HCT116 (cell line): Measurements from ENCODE around the gene RPL35. TPM values are rescaled to one million over a fixed set of nuclear protein-coding genes. Genes with fewer than 3 reads are reported as not detected.

Experiments
- ATAC-seq: fragments of 200-7000 bp; cut with Tn5 transposase; 2 replicates; pipeline ENCODE4 v1.9.1; 2020; ENCODE audit warnings: mild to moderate bottlenecking, moderate library complexity
- BruUV-seq: library from RNA; stranded (reverse); fragments of 400-500 nt; replicated peaks from 2 replicates; lab custom pipeline; 2021; lab: Mats Ljungman, UMichigan
- CTCF ChIA-PET: fragments of 300-600 bp; sonication (Branson Sonifier 250); formaldehyde crosslinking; loops from one replicate; lab custom pipeline; 2021; ENCODE audit warnings: antibody characterized with exemption; lab: Charles Lee
- POLR2A ChIA-PET: fragments of 300-600, 350-600 bp; sonication (Branson Sonifier 250); formaldehyde crosslinking; loops from one replicate; lab custom pipeline; 2021; ENCODE audit warnings: antibody characterized with exemption; lab: Charles Lee
- RAD21 ChIA-PET, 2 experiments: fragments of 300-600 bp; sonication (Branson Sonifier 250); formaldehyde crosslinking; loops; one replicate each; lab custom pipeline; 2023; ENCODE audit warnings: low total read pairs in 2 of 2; ENCODE audit not compliant: uncharacterized antibody in 2 of 2, unreplicated experiment in 2 of 2, low non-redundant PET in 1 of 2; lab: Charles Lee
- DNase-seq: peaks from one replicate; pipeline ENCODE4 v3.0.0-alpha.2; 2010; ENCODE audit warnings: low read depth, low spot score
- H2AFZ ChIP-seq: fragments of 200-600 bp; shearing (Covaris generic), sonication (generic); 2 replicates; pipeline ENCODE4 v1.6.1; 2017; ENCODE audit warnings: low read depth, mixed run types, mixed read lengths, antibody characterized with exemption, low read length; ENCODE audit not compliant: poor library complexity, severe bottlenecking
- H3K27ac ChIP-seq: 2 replicates; pipeline ENCODE4 v1.5.1; 2012; ENCODE audit warnings: low read depth, low read length
- H3K27me3 ChIP-seq: fragments of 200-600 bp; sonication (generic); 2 replicates; pipeline ENCODE4 v1.6.1; 2016; ENCODE audit warnings: mixed run types, low read length, mixed read lengths; ENCODE audit not compliant: insufficient read depth
- H3K36me3 ChIP-seq, 2 experiments: fragments of 200-500 bp in 1 of 2; fragments of 200-600 bp in 1 of 2; sonication (Bioruptor generic) in 1 of 2; sonication (generic) in 1 of 2; 2 replicates each; pipeline versions ENCODE4 v1.5.1 to v1.6.1; 2014 to 2016; ENCODE audit warnings: low read length in 2 of 2, inconsistent platforms in 1 of 2, mixed read lengths in 1 of 2, mixed run types in 1 of 2; ENCODE audit not compliant: insufficient read depth in 2 of 2, control insufficient read depth in 1 of 2
- H3K4me1 ChIP-seq, 2 experiments: fragments of 200-600 bp in 1 of 2; sonication (generic) in 1 of 2; 2 replicates each; pipeline versions ENCODE4 v1.5.1 to v1.6.1; 2012 to 2017; ENCODE audit warnings: low read length in 2 of 2, inconsistent platforms in 1 of 2, mild to moderate bottlenecking in 1 of 2, mixed read lengths in 1 of 2, mixed run types in 1 of 2, moderate library complexity in 1 of 2; ENCODE audit not compliant: insufficient read depth in 2 of 2, control insufficient read depth in 1 of 2
- H3K4me2 ChIP-seq: fragments of 200-600 bp; sonication (generic); 2 replicates; pipeline ENCODE4 v1.6.1; 2017; ENCODE audit warnings: mixed run types, low read length, mixed read lengths
- H3K4me3 ChIP-seq, 2 experiments: fragments of 200-600 bp in 1 of 2; sonication (generic) in 1 of 2; replicated peaks in 1 of 2; 2 replicates each; pipeline ENCODE4 v1.5.1; 2011 to 2016; ENCODE audit warnings: low read length in 2 of 2, control low read depth in 1 of 2, low read depth in 1 of 2, mild to moderate bottlenecking in 1 of 2, mixed read lengths in 1 of 2, mixed run types in 1 of 2
- H3K79me2 ChIP-seq: fragments of 200-600 bp; sonication (generic); 2 replicates; pipeline ENCODE4 v1.6.1; 2017; ENCODE audit warnings: mild to moderate bottlenecking, mixed run types, low read length, moderate library complexity, mixed read lengths; ENCODE audit not compliant: insufficient read depth
- H3K9ac ChIP-seq: fragments of 200-600 bp; sonication (generic); 2 replicates; pipeline ENCODE4 v1.6.1; 2016; ENCODE audit warnings: low read length, mixed read lengths
- H3K9me2 ChIP-seq: fragments of 200-600 bp; sonication (generic), shearing (Covaris generic); 2 replicates; pipeline ENCODE4 v1.6.1; 2017; ENCODE audit warnings: mixed run types, mild to moderate bottlenecking, moderate library complexity; ENCODE audit not compliant: insufficient read depth
- H3K9me3 ChIP-seq, 2 experiments: fragments of 200-500 bp in 1 of 2; fragments of 200-600 bp in 1 of 2; sonication (Bioruptor generic) in 1 of 2; sonication (generic) in 1 of 2; 2 replicates each; pipeline ENCODE4 v1.6.1; 2014 to 2017; ENCODE audit warnings: low read length in 2 of 2, mixed read lengths in 2 of 2, inconsistent platforms in 1 of 2, low read depth in 1 of 2, mild to moderate bottlenecking in 1 of 2, mixed run types in 1 of 2, moderate library complexity in 1 of 2; ENCODE audit not compliant: control insufficient read depth in 1 of 2, insufficient read depth in 1 of 2
- H4K20me1 ChIP-seq: fragments of 200-600 bp; sonication (generic), shearing (Covaris generic); 2 replicates; pipeline ENCODE4 v1.6.1; 2017; ENCODE audit warnings: mixed run types, mild to moderate bottlenecking, moderate library complexity; ENCODE audit not compliant: insufficient read depth
- CBX3 ChIP-seq: IDR thresholded peaks from 2 replicates; pipeline ENCODE4 v1.6.1; 2012; ENCODE audit warnings: low read depth
- CEBPB ChIP-seq: IDR thresholded peaks from 2 replicates; pipeline ENCODE4 v1.6.1; 2012; ENCODE audit warnings: low read depth
- EGR1 ChIP-seq: IDR thresholded peaks from 2 replicates; pipeline ENCODE4 v1.6.1; 2012; ENCODE audit warnings: low read depth
- EZH2 ChIP-seq: fragments of 200-600 bp; sonication (generic); IDR thresholded peaks from 2 replicates; pipeline ENCODE4 v1.6.1; 2017; ENCODE audit warnings: antibody characterized with exemption, mixed run types
- FOSL1 ChIP-seq: IDR thresholded peaks from 2 replicates; pipeline ENCODE4 v1.6.1; 2012; ENCODE audit warnings: low read depth
- POLR2AphosphoS5 ChIP-seq: IDR thresholded peaks from 2 replicates; pipeline ENCODE4 v1.6.1; 2011; ENCODE audit warnings: mild to moderate bottlenecking, low read depth, low read length, moderate library complexity
- SIN3A ChIP-seq: IDR thresholded peaks from 2 replicates; pipeline ENCODE4 v1.6.1; 2012; ENCODE audit warnings: low read depth
- SRF ChIP-seq: IDR thresholded peaks from 2 replicates; pipeline ENCODE4 v1.6.1; 2012; ENCODE audit warnings: low read depth
- TCF7L2 ChIP-seq: IDR thresholded peaks from 2 replicates; pipeline ENCODE4 v1.7.0; 2011; ENCODE audit warnings: borderline replicate concordance, inconsistent platforms; ENCODE audit not compliant: insufficient read depth, insufficient read length; ENCODE audit errors: extremely low read depth
- YY1 ChIP-seq: IDR thresholded peaks from 2 replicates; pipeline ENCODE4 v1.6.1; 2011; ENCODE audit warnings: low read length, low read depth, moderate library complexity, mild to moderate bottlenecking; ENCODE audit not compliant: insufficient replicate concordance; ENCODE audit errors: extremely low read depth
- ZFX ChIP-seq: fragments of 450-650 bp; IDR thresholded peaks from 2 replicates; pipeline ENCODE4 v1.6.1; 2017
- ZNF274 ChIP-seq: fragments of 200-500 bp; sonication (Bioruptor generic); IDR thresholded peaks from 2 replicates; pipeline ENCODE4 v1.6.1; 2014; ENCODE audit warnings: mild to moderate bottlenecking, low read depth, low read length, inconsistent platforms
- intact Hi-C: fragments of 100-400 bp; cut with micrococcal nuclease; formaldehyde crosslinking; loops from 2 replicates; pipeline ENCODE4 v1.10.0; 2022
- total RNA-seq: library from RNA; stranded (reverse); gene quantifications from one replicate; pipeline ENCODE4 v1.2.1, GENCODE V29; 2021; ENCODE audit not compliant: unreplicated experiment
- TF ChIP-seq, protein P1 (sequence below): IDR thresholded peaks from 2 replicates; pipeline ENCODE4 v1.6.1; 2012
- TF ChIP-seq, protein P2 (sequence below): IDR thresholded peaks from 2 replicates; pipeline ENCODE4 v1.6.1; 2011; ENCODE audit warnings: mild to moderate bottlenecking, low read length, moderate library complexity; ENCODE audit not compliant: insufficient replicate concordance; ENCODE audit errors: extremely low read depth
- TF ChIP-seq, protein P3 (sequence below): IDR thresholded peaks from 2 replicates; pipeline ENCODE4 v1.6.1; 2012

RPL35 gene
- total RNA-seq, 1 experiment from 2014 or later: 1,754 TPM

DNA sequence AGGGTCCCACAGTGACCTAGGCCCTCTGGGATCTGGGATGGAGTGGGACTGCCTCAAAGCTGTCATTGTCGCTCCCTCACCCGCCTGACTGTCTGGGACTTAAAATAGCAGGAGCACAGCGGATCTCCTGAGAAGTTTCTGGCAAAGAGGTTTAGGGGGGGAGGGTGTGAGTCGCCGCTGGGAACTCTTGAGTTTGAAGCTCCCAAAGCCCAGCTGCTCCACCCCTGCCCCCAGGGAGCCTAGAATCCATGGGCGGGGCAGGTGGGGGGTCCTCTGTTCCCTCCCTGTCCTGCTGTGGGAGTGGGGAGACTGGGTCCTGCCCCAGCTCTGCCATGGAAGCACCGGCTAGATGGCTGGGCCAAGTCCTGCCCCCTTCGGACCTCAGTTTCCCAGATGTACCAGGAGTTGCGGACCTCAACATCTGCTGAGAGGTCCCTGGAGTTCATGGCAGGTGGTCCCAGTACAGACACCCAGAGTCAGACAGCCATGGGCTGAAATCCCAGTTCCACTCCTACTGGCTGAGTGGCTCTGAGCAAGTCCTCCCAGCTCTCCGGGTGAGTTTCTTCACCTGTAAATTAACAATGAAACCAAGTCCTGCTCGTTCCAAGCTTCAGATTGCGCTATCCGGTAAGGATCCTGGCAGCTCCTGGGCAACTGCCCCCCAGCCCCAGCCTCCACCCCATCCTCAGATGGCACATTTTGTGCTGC lies 9.5 kb downstream of the RPL35 start:
- Histone ChIP-seq H3K4me1 (peaks cover 5 to 23% of the 10 kb centered on the region in 2 experiments; a peak in 3 of 4 replicates), H3K36me3 (peaks cover under 1 to 4% of the 10 kb centered on the region in 2 experiments; a peak in 2 of 4 replicates), H3K27ac (0 out of 2 replicates have a peak overlapping the region, but pooled peaks have one; percentile 37), H3K9ac (no peak overlapping the region), H3K4me3 (peak overlapping the region in 1 of 2 experiments; percentile 32; a peak in 1 of 4 replicates), H4K20me1 (peaks cover 16% of the 10 kb centered on the region; the same call in 1 of the 2 replicates), H3K27me3 (no peaks in the 10 kb centered on the region), H3K79me2 (no peaks in the 10 kb centered on the region), H2AFZ (no peak overlapping the region), H3K9me2 (no peaks in the 10 kb centered on the region), H3K4me2 (peak overlapping the region; percentile 78)
- ChIA-PET CTCF (interaction anchor here (0.6 to 11.7 kb wide), 34 partner anchors 10 to 526 kb away, joined by 3 to 601 read pairs (median 5); partner anchors contain the start of genes ARPC5L, NR6A1, OLFML2A and RPL35), POLR2A (interaction anchor here (1.0 to 2.3 kb wide), 11 partner anchors 9 to 80 kb away, joined by 3 to 30 read pairs (median 5); partner anchors contain the start of genes ARPC5L, NR6A1, OLFML2A and RPL35), RAD21 (interaction anchor here (0.5 to 3.3 kb wide), 18 partner anchors 10 to 291 kb away, joined by 3 to 49 read pairs (median 6); partner anchors contain the start of genes NR6A1 (in 2 of the 2), OLFML2A (in 2 of the 2), ARPC5L (in 1 of the 2) and RPL35 (in 1 of the 2))
- intact Hi-C loops: loop anchor here (1.0 to 10.0 kb wide), 4 partner anchors 39 to 437 kb away; partner anchors contain the start of gene PSMB7
- DNase-seq (no peak), ATAC-seq (no peak)
- no TSS peak for BruUV-seq
- TF ChIP-seq EGR1 (no peak), ZNF274 (no peak), ZFX (no peak), CBX3 (no peak), CEBPB (no peak), FOSL1 (no peak), TCF7L2 (no peak), POLR2AphosphoS5 (no peak), SRF (no peak), YY1 (no peak), EZH2 (no peak), SIN3A (no peak)
- TF ChIP-seq, protein P1, sequence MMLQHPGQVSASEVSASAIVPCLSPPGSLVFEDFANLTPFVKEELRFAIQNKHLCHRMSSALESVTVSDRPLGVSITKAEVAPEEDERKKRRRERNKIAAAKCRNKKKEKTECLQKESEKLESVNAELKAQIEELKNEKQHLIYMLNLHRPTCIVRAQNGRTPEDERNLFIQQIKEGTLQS: no peak
- TF ChIP-seq, protein P2, sequence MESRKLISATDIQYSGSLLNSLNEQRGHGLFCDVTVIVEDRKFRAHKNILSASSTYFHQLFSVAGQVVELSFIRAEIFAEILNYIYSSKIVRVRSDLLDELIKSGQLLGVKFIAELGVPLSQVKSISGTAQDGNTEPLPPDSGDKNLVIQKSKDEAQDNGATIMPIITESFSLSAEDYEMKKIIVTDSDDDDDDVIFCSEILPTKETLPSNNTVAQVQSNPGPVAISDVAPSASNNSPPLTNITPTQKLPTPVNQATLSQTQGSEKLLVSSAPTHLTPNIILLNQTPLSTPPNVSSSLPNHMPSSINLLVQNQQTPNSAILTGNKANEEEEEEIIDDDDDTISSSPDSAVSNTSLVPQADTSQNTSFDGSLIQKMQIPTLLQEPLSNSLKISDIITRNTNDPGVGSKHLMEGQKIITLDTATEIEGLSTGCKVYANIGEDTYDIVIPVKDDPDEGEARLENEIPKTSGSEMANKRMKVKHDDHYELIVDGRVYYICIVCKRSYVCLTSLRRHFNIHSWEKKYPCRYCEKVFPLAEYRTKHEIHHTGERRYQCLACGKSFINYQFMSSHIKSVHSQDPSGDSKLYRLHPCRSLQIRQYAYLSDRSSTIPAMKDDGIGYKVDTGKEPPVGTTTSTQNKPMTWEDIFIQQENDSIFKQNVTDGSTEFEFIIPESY: no peak
- TF ChIP-seq, protein P3, sequence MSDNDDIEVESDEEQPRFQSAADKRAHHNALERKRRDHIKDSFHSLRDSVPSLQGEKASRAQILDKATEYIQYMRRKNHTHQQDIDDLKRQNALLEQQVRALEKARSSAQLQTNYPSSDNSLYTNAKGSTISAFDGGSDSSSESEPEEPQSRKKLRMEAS: no peak
- TF ChIP-seq, all 23 proteins: peak for 0
- no peaks in the 10 kb centered on the region for H3K9me3 ChIP-seq
